ENCODE data around the gene STK32C. TPM values are rescaled to one million over a fixed set of nuclear protein-coding genes. Genes with fewer than 3 reads are reported as not detected.

STK32C gene
- total and polyA plus RNA-seq, 4 donors = 5.1 to 22.0 (median 16.3) TPM

GRCh38 chr10:132207536-132208461 lies 100.0 kb downstream of the STK32C start:
- ATAC-seq (ENCODE audit: insufficient read depth, low FRiP score) (no peak), DNase-seq (no peak)
- no peak overlapping the region for H3K9ac ChIP-seq (ENCODE audit: insufficient read depth in 1 of 2, low read length in 2 of 2)
- no peak overlapping the region for H3K4me3 ChIP-seq
- H3K36me3 ChIP-seq (ENCODE audit: control insufficient read depth in 4 of 4, insufficient read depth in 4 of 4, low read length in 4 of 4) = peaks cover 0 to 7% (median 0%) of the 10 kb centered on the region in 4 donors
- no peaks in the 10 kb centered on the region for H3K27me3 ChIP-seq (ENCODE audit: control insufficient read depth in 3 of 3, insufficient read depth in 3 of 3, low read length in 2 of 3)
- H3K9me3 ChIP-seq (ENCODE audit: control insufficient read depth in 4 of 4, insufficient read depth in 3 of 4, low read length in 3 of 4) = peaks cover 0 to 1% (median 0%) of the 10 kb centered on the region in 4 donors
- no peaks in the 10 kb centered on the region for H3K4me1 ChIP-seq (ENCODE audit: control insufficient read depth in 5 of 5, insufficient read depth in 5 of 5, low read length in 5 of 5)
- WGBS, 2 donors = 89 to 91% methylated on average over 48 of the region's 48 CpGs
- TF ChIP-seq, protein P1, sequence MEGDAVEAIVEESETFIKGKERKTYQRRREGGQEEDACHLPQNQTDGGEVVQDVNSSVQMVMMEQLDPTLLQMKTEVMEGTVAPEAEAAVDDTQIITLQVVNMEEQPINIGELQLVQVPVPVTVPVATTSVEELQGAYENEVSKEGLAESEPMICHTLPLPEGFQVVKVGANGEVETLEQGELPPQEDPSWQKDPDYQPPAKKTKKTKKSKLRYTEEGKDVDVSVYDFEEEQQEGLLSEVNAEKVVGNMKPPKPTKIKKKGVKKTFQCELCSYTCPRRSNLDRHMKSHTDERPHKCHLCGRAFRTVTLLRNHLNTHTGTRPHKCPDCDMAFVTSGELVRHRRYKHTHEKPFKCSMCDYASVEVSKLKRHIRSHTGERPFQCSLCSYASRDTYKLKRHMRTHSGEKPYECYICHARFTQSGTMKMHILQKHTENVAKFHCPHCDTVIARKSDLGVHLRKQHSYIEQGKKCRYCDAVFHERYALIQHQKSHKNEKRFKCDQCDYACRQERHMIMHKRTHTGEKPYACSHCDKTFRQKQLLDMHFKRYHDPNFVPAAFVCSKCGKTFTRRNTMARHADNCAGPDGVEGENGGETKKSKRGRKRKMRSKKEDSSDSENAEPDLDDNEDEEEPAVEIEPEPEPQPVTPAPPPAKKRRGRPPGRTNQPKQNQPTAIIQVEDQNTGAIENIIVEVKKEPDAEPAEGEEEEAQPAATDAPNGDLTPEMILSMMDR (IDR thresholded peaks at IDR 0.05; ENCODE audit: control extremely low read depth, extremely low read depth) = no peak
- H3K27ac ChIP-seq (ENCODE audit: low read depth in 1 of 2, low read length in 1 of 2) = no peak overlapping the region

DNA sequence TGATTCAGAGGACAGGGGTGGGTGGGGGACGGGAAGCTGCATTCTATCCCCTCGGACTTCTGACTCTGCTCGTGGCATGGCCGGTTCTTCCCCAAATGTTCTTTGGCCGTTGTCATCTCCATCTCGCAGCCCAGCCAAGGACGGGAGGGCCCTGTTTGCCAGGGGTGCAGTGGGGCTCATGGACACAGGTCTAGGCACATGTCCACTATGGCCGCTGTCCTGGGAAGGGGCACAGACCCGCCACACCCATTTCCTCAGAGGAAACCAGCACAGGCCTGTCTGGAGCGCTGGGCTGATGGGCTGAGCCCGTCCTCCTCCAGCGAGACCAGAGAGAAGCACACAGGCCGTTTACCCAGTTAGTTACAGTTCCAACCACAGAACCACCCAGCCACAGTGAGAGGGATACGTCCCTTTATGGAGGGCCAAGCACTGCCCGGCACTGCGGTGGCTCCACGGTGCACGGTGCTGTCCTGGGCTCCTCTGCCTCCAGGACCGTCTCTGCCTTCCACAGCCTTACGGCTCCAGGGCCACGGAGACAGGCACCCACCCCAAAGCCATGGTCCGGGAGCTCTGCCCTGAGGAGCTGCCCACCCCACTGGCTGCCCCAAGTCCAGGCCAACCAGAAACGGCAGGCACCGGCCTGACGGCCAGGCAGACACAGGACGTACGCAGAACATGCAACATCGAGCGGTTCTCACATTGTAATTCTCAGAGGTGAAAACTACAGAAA lies 100.8 kb downstream of the STK32C start:
- Histone ChIP-seq H3K27me3 (ENCODE audit: control insufficient read depth in 3 of 3, insufficient read depth in 3 of 3, low read length in 2 of 3) (no peaks in the 10 kb centered on the region), H3K36me3 (ENCODE audit: control insufficient read depth in 4 of 4, insufficient read depth in 4 of 4, low read length in 4 of 4) (peaks cover 0 to 5% (median 0%) of the 10 kb centered on the region in 4 donors), H3K27ac (ENCODE audit: low read depth in 1 of 2, low read length in 1 of 2) (no peak overlapping the region), H3K4me3 (no peak overlapping the region), H3K9me3 (ENCODE audit: control insufficient read depth in 4 of 4, insufficient read depth in 3 of 4, low read length in 3 of 4) (no peaks in the 10 kb centered on the region), H3K4me1 (ENCODE audit: control insufficient read depth in 5 of 5, insufficient read depth in 5 of 5, low read length in 5 of 5) (no peaks in the 10 kb centered on the region), H3K9ac (ENCODE audit: insufficient read depth in 1 of 2, low read length in 2 of 2) (no peak overlapping the region)
- TF ChIP-seq, protein P1 (IDR thresholded peaks at IDR 0.05; ENCODE audit: control extremely low read depth, extremely low read depth) = no peak
- ATAC-seq (ENCODE audit: insufficient read depth, low FRiP score) (no peak), DNase-seq (no peak)
- WGBS, 2 donors = 90 to 91% methylated on average over 29 of the region's 29 CpGs

GRCh38 chr10:132206377-132206745 lies 101.4 kb downstream of the STK32C start:
- no peaks in the 10 kb centered on the region for H3K4me1 ChIP-seq (ENCODE audit: control insufficient read depth in 5 of 5, insufficient read depth in 5 of 5, low read length in 5 of 5)
- no peaks in the 10 kb centered on the region for H3K27me3 ChIP-seq (ENCODE audit: control insufficient read depth in 3 of 3, insufficient read depth in 3 of 3, low read length in 2 of 3)
- H3K4me3 ChIP-seq = no peak overlapping the region
- ATAC-seq (ENCODE audit: insufficient read depth, low FRiP score) (no peak), DNase-seq (no peak)
- no peak overlapping the region for H3K27ac ChIP-seq (ENCODE audit: low read depth in 1 of 2, low read length in 1 of 2)
- peaks cover 0 to 5% (median 0%) of the 10 kb centered on the region in 4 donors for H3K36me3 ChIP-seq (ENCODE audit: control insufficient read depth in 4 of 4, insufficient read depth in 4 of 4, low read length in 4 of 4)
- TF ChIP-seq, protein P1 (IDR thresholded peaks at IDR 0.05; ENCODE audit: control extremely low read depth, extremely low read depth) = no peak
- 86 to 90% methylated on average over 11 of the region's 11 CpGs for WGBS, 2 donors
- H3K9ac ChIP-seq (ENCODE audit: insufficient read depth in 1 of 2, low read length in 2 of 2) = no peak overlapping the region
- no peaks in the 10 kb centered on the region for H3K9me3 ChIP-seq (ENCODE audit: control insufficient read depth in 4 of 4, insufficient read depth in 3 of 4, low read length in 3 of 4)
